Sciatic nerve (tissue), 2 donors: ENCODE data around the gene DSCAML1. TPM values are rescaled to one million over a fixed set of nuclear protein-coding genes. Genes with fewer than 3 reads are reported as not detected.

Source experiments
- ATAC-seq: fragments of 200-7000 bp; cut with Tn5 transposase; one replicate; pipeline ENCODE4 v1.9.1; 2020; ENCODE audit warnings: mild to moderate bottlenecking, moderate library complexity
- DNase-seq: peaks from one replicate; pipeline ENCODE4 v3.0.0-alpha.2; 2020; ENCODE audit warnings: low spot score
- intact Hi-C: fragments of 100-400 bp; cut with DNase I; formaldehyde crosslinking; loops from one replicate; pipeline ENCODE4 v1.14.2; 2022
- total RNA-seq: library from RNA; stranded (reverse); fragmentation: NEBNext Ultra II Directional; extraction: Animal tissue kit (Norgen Biotek cat#: 25700); gene quantifications from one replicate; pipeline ENCODE4 v1.2.1, GENCODE V29; 2021
- donor health status: DM: no; HTN: no; CAD: no.
- donor health status: DM: no; HTN: no; CAD: no.

Gene DSCAML1
- total RNA-seq, 1 donor from 2014 or later, result 4.2 TPM

- ATAC-seq (no peak), DNase-seq (no peak)
- intact Hi-C loops, result no loop called here
Measured at GRCh38 chr11:117832511-117832910, 35.5 kb upstream of the DSCAML1 start.

- no peak for ATAC-seq
- intact Hi-C loops, result no loop called here
- DNase-seq, result no peak
Measured at GRCh38 chr11:117831661-117832415, 34.8 kb upstream of the DSCAML1 start.

DNA sequence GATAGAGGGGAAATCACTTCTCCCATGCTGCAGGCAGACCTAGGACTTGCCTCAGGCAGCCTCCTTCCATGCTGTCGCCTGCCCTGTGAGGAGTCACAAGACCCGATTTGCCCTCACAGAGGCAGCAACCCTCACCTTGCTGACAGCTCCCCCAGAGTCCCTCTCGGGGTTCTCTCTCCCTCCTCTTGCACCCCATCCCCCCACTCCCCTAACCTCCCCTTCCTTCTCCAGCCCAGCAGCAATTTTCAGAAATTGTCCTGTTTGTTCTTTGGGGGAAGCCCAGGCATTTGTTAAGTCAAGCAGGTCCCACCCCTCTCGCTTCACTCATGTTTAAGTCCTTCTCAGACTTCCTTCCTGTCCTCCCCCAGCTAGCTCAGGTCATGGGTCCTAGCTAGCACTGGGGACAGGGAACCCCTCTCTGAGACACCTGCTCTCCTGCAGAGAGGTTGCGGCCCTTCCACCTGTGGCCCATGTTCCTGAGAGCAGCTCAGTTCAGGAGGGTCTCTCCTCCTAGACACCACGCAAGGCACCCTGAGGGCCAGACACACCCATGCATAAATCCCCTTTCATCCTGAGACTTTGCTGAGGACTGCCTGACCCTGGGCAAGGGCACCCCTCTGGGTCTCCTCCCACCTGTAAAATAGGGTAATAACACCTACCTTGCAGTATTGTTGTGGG is 33.8 kb upstream of the DSCAML1 start:
- DNase-seq (no peak), ATAC-seq (no peak)
- intact Hi-C loops, result no loop called here

DNA sequence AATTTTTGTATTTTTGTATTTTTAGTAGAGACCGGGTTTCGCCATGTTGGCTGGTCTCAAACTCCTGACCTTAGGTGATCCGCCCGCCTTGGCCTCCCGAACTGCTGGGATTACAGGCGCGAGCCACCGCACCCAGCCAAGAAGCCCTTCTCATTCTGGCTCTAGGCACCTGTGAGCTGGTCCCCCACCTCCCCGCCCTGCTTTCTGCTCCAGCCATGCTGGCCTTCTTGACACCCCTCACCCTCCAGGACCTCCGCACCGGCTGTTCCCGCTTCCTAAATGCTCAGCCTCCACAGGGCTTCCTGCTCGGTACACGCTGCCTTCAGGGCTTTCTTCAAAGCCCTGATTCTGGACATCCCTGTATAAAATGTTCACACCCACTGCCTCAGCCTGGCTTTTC is 33.1 kb upstream of the DSCAML1 start:
- ATAC-seq, result no peak
- intact Hi-C loops, result no loop called here

GRCh38 chr11:117829369-117829725 is 32.3 kb upstream of the DSCAML1 start:
- ATAC-seq (no peak), DNase-seq (no peak)
- intact Hi-C loops, result no loop called here

More for the DNA sequence above, 33.1 kb upstream of the DSCAML1 start:
- no peak for DNase-seq

DNA sequence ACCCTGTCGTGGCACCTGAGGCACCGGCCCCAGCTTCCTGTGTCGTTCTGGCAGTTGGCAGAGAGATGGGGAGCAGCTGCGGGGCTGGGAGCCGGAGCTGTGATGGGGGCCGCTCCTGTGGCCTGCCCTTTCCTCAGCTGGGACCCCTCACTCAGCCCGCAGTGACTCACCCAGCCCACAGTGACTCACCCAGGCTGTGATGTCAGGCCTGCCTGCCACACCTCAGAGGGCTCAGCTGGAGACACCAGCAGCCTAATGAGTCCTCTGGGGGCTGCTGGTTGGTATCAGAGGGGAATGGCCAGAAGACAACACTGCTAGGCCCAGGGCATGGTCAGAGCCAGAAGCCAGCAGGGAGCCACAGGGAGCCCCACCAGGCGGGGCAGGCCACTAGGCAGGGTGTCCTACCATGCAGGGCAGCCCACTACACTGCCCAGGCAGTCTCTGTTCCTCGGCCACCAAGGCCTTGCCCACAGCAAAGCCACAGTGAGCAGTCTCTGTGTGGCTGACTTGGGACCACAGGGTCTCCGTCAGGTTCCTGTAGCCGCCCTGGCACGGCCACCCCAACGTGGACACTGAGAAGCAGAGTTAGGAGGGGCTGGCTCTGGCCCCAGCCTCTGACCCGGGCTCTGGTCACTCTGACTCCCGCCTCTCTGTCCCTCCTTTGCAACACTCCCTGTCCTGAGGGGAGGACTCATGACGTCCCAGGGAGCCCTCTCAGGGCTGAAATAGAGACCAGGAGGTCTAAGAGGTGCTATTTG is 31.8 kb upstream of the DSCAML1 start:
- intact Hi-C loops, result no loop called here
- no peak for DNase-seq
- no peak for ATAC-seq

- intact Hi-C loops, result no loop called here
- no peak for ATAC-seq
- DNase-seq, result no peak
Measured at GRCh38 chr11:117827521-117828511, 30.8 kb upstream of the DSCAML1 start.

GRCh38 chr11:117826832-117827231 is 29.8 kb upstream of the DSCAML1 start:
- intact Hi-C loops, result no loop called here
- ATAC-seq (no peak), DNase-seq (no peak)

DNA sequence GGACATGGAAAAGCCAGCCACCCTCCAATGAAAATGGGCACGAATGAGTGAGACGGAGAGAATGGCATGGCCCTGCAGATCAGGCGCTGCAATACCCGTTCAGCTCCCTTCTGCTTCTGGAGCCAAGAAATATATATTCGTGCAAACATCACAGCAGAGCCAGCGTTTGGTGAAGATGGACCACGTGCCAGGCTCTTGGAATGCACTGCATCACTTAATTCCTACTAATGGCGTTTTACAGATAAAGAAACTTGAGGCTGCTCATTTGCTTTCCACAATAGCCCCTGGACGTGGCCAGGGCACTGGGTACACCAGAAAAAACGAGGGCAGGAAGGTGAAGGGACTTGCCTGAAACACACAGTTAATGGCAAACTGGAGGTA is 29.2 kb upstream of the DSCAML1 start:
- no peak for DNase-seq
- intact Hi-C loops, result no loop called here
- no peak for ATAC-seq

DNA sequence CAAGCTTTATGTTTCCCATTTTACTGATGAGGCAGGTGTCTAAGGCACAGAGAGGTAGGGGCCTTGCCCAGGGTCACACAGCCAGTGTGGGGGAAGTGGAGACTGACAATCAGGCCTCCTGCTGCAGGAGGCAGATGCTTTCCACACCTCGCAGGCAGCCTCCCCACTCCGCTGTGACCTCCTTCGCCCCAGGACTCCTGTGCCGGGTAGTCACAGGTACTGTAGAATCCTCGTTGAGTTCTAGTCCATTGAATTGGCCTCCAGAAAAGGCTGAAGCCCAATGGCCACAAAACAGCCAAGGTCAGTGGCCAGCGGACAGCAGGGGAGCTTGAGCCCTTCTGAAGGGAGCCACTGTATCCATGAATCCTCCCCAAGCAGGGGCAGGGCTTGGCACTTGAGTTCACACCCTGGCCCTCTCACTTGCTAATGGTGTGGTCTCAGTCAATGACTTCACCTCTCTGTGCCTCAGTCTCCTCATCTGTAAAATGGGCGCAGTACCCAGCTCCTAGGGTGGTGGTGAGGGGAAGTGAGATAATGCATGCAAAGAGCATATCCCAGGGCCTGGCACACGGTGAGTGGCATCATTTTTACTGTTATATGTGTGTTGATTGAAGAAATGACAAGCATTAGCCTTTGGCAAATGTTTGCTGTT is 28.6 kb upstream of the DSCAML1 start:
- DNase-seq (no peak), ATAC-seq (no peak)
- intact Hi-C loops, result no loop called here

- intact Hi-C loops, result no loop called here
- peak; percentile 83 for ATAC-seq
Measured at GRCh38 chr11:117824571-117825537, 27.8 kb upstream of the DSCAML1 start, which contains the start of gene FXYD2. TSS of gene FXYD2 (minus strand) at chr11:117824744. CDS start at chr11:117824678, 66 bp downstream.

GRCh38 chr11:117823946-117824420 is 27.0 kb upstream of the DSCAML1 start:
- DNase-seq, result peak; percentile 74
- intact Hi-C loops, result no loop called here

More at GRCh38 chr11:117824571-117825537, 27.8 kb upstream of the DSCAML1 start, which contains the start of gene FXYD2:
- peak; percentile 59 for DNase-seq

DNA sequence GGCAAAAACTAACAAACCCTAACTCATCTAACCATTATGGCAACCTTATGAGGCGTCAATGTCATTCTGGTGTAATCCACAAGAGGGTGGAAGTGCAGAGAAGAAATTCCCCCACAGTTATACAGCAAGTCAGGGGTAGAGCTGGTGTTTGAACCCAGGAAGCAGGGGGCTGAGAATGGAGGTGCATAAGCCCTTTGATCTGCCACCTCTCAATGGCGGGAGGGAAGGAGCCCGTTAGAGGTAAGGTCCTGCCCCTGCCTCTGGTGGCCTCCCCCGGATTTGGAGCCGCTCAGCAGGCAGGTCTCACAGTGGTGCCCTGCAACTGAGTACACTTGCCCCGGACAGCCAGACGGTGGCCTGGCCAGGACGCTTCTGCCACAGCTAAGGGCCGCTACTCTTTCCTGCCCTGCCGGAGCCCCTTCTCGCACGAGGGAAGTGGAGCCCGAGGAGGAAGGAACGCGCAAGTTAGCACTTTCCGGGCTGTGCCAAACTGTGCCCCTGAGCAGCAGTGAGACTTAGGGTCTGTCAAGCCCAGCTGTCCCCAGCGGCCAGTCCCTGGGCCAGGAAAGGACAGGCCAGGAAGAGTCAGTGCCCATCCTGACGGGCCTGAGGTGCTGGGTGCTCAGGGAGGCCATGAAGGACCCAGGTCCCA is 26.4 kb upstream of the DSCAML1 start:
- intact Hi-C loops, result no loop called here
- peak; percentile 33 for ATAC-seq
- DNase-seq, result peak; percentile 65

More at GRCh38 chr11:117823946-117824420, 27.0 kb upstream of the DSCAML1 start:
- peak; percentile 80 for ATAC-seq

DNA sequence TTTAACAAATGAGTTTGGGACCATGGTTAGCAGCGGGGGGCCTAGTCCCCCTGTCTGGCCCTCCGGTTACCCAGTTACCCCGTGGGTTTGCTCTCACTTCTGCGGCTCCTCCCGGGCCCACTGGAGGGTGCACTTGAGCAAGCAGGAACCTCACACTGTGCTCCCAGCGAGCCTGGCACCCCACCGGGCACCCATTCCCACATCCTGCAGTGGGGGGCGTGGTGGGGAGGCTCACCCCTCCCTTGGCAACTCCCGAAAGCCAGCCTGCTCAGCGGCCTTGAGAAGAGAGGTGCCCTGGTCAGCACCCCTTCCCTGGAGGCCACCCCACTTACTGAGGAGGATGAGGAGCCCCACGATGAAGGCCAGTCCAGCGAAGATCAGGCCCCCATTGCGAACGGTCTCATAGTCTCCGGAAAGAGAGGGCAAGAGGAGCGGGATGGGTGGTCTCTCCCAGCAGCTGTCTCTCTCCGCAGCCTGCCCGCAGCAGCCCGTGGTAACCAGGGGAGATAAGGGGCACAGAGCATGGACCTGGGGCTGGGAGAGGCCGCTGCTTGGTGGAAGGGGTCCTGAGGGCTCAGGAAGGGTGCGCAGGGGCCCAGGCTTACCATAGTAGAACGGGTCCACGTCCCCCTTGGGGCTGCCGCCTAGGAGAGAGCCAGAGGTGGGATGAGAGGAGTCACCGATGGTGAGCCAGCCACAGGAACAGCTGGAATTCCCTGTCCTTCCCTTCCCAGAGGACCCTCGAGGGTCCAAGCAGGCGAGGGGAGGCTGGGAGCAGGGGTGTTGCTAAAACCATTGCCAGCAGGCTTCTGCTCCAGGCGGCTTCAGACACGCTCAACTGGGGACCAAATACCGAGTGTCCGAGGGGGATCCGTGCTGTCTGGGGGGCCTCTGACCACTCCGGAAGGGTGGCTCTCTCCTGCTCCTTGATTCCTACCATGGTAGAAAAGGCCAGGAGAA is 25.3 kb upstream of the DSCAML1 start:
- intact Hi-C loops, result no loop called here
- ATAC-seq, result no peak
- DNase-seq, result peak; percentile 65

GRCh38 chr11:117821431-117821830 is 24.4 kb upstream of the DSCAML1 start:
- DNase-seq (no peak), ATAC-seq (no peak)
- intact Hi-C loops, result no loop called here
